ENCODE measurements around the gene IL2RA. TPM values are rescaled to one million over a fixed set of nuclear protein-coding genes. Genes with fewer than 3 reads are reported as not detected.

The IL2RA gene
- polyA plus RNA-seq, 1 donor (not counting 4 experiments of a cell fraction or from before 2014, with no cell fraction given) = not detected

- no peak for FAIRE-seq
- dilution Hi-C loops (cut with MboI; ENCODE audit: extremely low pct_ligation_motif_present, low sequenced_read_pairs) = no loop called here
- peaks cover 32% of the 10 kb centered on the region for H3K27me3 ChIP-seq (ENCODE audit: control insufficient read depth, extremely low read depth, insufficient read depth, low read length)
These were observed 10.2 kb upstream of the IL2RA start for GRCh38 chr10:6072215-6072934.

GRCh38 chr10:6071181-6072175, 9.3 kb upstream of the IL2RA start:
- no peak overlapping the region for H2AFZ ChIP-seq (ENCODE audit: control insufficient read depth, low read length)
- TF ChIP-seq EZH2 (IDR thresholded peaks at IDR 0.05; ENCODE audit: low read length) (no peak), CTCF (optimal IDR thresholded peaks at IDR 0.05 in 1 of 3, IDR thresholded peaks at IDR 0.05 in 1 of 3, conservative IDR thresholded peaks at IDR 0.05 in 1 of 3; ENCODE audit: extremely low read depth in 1 of 3, insufficient read depth in 2 of 3, low read length in 3 of 3) (no peak)
- no peak overlapping the region for H3K4me3 ChIP-seq (ENCODE audit: control insufficient read depth in 2 of 3, extremely low read depth in 1 of 3, insufficient read depth in 2 of 3, low read depth in 1 of 3, low read length in 3 of 3)
- H3K4me1 ChIP-seq (ENCODE audit: control insufficient read depth, extremely low read depth, insufficient read depth, low read length) = no peaks in the 10 kb centered on the region
- dilution Hi-C loops (cut with MboI; ENCODE audit: extremely low pct_ligation_motif_present, low sequenced_read_pairs) = no loop called here
- no peaks in the 10 kb centered on the region for H3K36me3 ChIP-seq (ENCODE audit: control insufficient read depth in 2 of 2, extremely low read depth in 1 of 2, insufficient read depth in 2 of 2, low read length in 2 of 2)
- no peaks in the 10 kb centered on the region for H3K9me1 ChIP-seq (ENCODE audit: control insufficient read depth, extremely low read depth, insufficient read depth, low read length)
- H4K20me1 ChIP-seq (ENCODE audit: control insufficient read depth, extremely low read depth, insufficient read depth, low read length) = no peaks in the 10 kb centered on the region
- no peaks in the 10 kb centered on the region for H3K9me3 ChIP-seq (ENCODE audit: control insufficient read depth, low read depth, low read length)
- no peak for DNase-seq (ENCODE audit: low read depth, low spot score)
- no peak overlapping the region for H3K4me2 ChIP-seq (ENCODE audit: control insufficient read depth, extremely low read depth, insufficient read depth, low read depth, low read length)
- H3K27me3 ChIP-seq (ENCODE audit: control insufficient read depth, extremely low read depth, insufficient read depth, low read length) = peaks cover 23% of the 10 kb centered on the region
- no peak overlapping the region for H3K9ac ChIP-seq (ENCODE audit: control insufficient read depth, extremely low read depth, insufficient read depth, low read length)
- H3K79me2 ChIP-seq (ENCODE audit: control insufficient read depth, insufficient read depth, low read length) = no peaks in the 10 kb centered on the region
- no peak overlapping the region for H3K27ac ChIP-seq (ENCODE audit: control insufficient read depth, insufficient read depth, low read length)
- FAIRE-seq = no peak

More at GRCh38 chr10:6072215-6072934, 10.2 kb upstream of the IL2RA start:
- Histone ChIP-seq H3K36me3 (ENCODE audit: control insufficient read depth in 2 of 2, extremely low read depth in 1 of 2, insufficient read depth in 2 of 2, low read length in 2 of 2) (no peaks in the 10 kb centered on the region), H2AFZ (ENCODE audit: control insufficient read depth, low read length) (no peak overlapping the region), H3K4me2 (ENCODE audit: control insufficient read depth, extremely low read depth, insufficient read depth, low read depth, low read length) (no peak overlapping the region), H3K9me3 (ENCODE audit: control insufficient read depth, low read depth, low read length) (no peaks in the 10 kb centered on the region), H3K27ac (ENCODE audit: control insufficient read depth, insufficient read depth, low read length) (no peak overlapping the region), H3K9ac (ENCODE audit: control insufficient read depth, extremely low read depth, insufficient read depth, low read length) (no peak overlapping the region), H3K4me3 (ENCODE audit: control insufficient read depth in 2 of 3, extremely low read depth in 1 of 3, insufficient read depth in 2 of 3, low read depth in 1 of 3, low read length in 3 of 3) (no peak overlapping the region), H3K79me2 (ENCODE audit: control insufficient read depth, insufficient read depth, low read length) (no peaks in the 10 kb centered on the region), H4K20me1 (ENCODE audit: control insufficient read depth, extremely low read depth, insufficient read depth, low read length) (no peaks in the 10 kb centered on the region), H3K9me1 (ENCODE audit: control insufficient read depth, extremely low read depth, insufficient read depth, low read length) (no peaks in the 10 kb centered on the region), H3K4me1 (ENCODE audit: control insufficient read depth, extremely low read depth, insufficient read depth, low read length) (no peaks in the 10 kb centered on the region)
- no peak for DNase-seq (ENCODE audit: low read depth, low spot score)
- TF ChIP-seq CTCF (optimal IDR thresholded peaks at IDR 0.05 in 1 of 3, IDR thresholded peaks at IDR 0.05 in 1 of 3, conservative IDR thresholded peaks at IDR 0.05 in 1 of 3; ENCODE audit: extremely low read depth in 1 of 3, insufficient read depth in 2 of 3, low read length in 3 of 3) (no peak), EZH2 (IDR thresholded peaks at IDR 0.05; ENCODE audit: low read length) (no peak)
